GM18519 (cell line): ENCODE measurements around the gene GZMH.
"Not testable (repeated sequence)": the region's sequence is repeated elsewhere in the genome, so short reads cannot be mapped to it uniquely, and the experiment has no call there.

Experiments
- ATAC-seq: cut with Tn5 transposase; IDR thresholded peaks from one replicate; pipeline ENCODE4 v1.9.1; 2021; ENCODE audit warnings: mild to moderate bottlenecking, moderate library complexity; ENCODE audit not compliant: unreplicated experiment, low FRiP score

Gene GZMH

DNA sequence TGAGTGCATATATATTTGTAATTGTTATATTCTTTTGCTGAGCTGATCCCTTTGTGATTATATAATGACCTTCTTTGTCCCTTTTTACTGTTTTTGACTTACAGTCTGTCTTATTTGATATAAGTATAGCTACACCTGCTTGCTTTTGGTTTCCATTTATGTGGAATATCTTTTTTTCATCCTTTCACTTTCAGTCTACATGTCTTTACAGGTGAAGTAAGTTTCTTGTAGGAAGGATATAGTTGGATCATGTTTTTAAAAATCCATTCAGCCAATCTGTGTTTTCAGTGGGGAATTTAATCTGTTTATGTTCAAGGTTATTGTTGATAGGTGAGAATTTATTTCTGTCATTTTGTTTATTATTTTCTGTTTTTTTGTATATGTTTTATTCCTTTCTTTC lies 12.1 kb downstream of the GZMH start:
- no peak for ATAC-seq

DNA sequence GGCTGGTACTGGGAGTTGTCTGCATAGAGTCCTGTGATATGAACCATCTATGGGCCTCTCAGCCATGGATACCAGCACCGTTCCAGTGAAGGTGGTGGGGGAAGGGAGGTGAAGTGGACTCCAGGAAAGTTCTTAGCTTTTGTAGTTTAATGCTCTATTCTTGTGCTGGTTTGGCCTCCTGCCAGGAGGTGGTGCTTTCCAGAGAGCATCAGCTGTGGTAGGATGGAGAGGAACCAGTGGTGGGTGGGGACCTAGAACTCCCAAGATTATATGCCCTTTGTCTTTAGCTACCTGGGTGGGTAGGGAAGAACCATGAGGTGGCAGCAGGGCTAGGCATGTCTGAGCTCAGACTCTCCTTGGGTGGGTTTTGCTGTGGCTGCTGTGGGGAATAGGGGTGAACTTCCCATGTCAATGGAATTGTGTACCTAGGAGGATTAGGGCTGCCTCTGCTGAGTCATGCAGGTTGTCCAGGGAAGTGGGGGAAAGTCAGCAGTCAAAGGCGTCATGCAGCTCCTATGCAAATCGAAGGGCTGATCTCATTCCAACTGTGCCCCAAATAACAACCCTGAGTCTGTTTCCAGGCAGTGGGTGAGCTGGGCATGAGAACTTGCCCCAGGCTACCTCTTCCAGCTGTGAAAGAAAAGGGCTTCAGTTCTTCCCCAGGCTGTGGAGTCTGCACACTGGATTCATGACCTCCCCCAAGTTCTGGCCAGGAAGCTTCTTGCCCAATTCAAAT lies 14.2 kb downstream of the GZMH start:
- ATAC-seq = no peak

DNA sequence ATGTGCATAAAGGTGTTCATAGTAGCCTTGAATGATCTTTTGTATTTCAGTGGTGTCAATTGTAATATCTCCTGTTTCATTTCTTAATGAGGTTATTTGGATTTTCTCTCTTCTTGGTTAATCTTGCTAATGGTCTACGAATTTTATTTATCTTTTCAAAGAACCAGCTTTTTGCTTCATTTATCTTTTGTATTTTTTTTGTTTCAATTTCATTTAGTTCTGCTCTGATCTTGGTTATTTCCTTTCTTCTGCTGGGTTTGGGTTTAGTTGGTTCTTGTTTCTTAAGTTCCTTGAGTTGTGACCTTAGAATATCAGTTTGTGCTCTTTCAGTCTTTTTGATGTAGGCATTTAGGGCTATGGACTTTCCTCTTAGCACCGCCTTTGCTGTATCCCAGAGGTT lies 18.5 kb downstream of the GZMH start:
- ATAC-seq = not testable (repeated sequence)

DNA sequence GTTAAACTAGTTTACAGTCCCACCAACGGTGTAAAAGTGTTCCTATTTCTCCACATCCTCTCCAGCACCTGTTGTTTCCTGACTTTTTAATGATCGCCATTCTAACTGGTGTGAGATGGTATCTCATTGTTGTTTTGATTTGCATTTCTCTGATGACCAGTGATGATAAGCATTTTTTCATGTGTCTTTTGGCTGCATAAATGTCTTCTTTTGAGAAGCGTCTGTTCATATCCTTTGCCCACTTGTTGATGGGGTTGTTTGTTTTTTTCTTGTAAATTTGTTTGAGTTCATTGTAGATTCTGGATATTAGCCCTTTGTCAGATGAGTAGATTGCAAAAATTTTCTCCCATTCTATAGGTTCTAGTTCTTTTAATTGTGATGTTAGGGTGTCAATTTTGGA lies 25.1 kb downstream of the GZMH start:
- ATAC-seq = not testable (repeated sequence)

DNA sequence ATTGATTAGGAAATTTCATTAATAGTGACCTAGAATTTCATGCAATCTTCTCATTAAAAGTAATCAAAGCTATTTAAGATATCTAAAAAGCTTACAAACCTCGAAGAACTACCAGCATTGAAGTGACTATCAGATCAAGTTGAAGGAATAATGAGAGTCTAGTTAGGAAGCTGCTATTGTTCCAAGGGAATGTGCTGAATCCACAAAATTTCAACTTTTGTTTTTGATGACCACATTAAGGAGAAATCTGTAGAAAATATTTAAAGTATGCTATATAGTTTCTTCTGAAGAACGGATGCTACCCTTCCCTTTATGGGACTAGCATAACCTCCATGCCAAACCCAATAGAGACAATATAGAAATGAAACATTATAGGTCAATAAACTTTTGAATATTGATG lies 30.9 kb downstream of the GZMH start:
- ATAC-seq = no peak

DNA sequence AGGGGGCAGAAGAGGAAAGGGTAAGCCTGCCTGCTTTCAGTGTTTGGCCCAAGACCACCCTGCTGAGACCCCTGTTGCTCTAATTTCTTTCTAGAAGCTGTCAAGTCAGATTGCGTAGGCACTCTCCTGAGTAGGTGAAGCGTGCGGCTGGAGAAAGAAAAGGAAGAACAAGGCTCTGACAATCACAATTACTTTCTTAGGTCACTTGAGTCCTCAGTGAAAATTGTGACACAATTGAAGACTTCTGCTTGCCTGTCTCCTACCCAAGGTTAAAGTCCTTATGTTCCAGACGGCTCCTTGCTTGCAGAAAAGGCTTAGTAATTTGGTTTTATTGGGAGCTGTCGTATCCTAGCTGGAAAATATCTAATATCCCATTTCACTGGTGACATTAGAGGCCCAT lies 32.7 kb downstream of the GZMH start:
- no peak for ATAC-seq

DNA sequence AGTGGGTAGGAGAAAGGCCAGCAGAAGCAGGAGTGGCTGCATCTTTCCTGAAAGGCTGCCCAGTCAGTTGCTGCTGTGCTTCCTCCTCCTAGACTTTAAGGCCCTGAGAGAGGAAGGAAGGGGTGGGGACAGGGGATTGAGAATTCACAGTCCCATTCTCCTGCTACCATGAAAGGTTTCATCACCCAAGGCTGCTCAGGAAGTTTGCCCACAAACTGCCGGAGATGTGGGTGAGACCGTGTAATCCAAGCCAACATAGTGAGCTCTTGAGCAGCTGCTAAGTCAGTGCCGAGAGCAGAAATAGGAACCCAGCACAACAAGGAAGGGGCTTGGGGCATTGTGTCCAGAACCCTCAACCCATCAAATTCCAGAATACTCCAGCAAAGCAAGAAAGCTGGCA lies 33.3 kb downstream of the GZMH start, which contains the start of gene CTSG:
Gene CTSG, minus strand, starts transcription at position 69 of the 400 bp plus-strand sequence. Its CDS starts 27 bp downstream, at position 42.
- no peak for ATAC-seq

DNA sequence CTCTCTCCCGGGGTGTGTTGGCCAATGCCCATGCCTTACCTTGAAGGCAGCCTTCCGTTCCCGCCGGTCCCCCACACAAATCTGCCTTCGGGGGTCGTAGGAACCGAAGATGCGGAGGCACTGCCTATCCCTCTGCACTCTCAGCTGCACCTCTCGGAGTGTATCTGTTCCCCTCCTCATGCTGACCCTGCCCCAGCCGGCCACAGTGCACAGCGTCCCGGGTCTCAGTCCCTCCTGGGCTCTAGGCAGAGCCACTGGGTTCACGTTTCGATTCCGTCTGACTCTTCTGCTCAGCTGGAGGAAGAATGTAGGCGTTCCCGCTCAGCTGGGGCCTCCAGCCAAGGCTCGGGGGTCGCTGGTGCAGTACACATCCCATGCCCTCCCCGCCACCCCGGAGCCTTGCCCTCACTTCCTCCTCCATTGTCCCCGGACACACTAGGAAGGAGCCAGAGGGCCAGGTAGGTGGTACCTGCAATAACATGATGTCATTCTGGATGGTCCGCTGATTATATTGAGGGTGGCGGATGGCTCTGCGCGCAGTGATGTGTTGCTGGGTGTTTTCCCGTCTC lies 35.2 kb downstream of the GZMH start:
- no peak for ATAC-seq

DNA sequence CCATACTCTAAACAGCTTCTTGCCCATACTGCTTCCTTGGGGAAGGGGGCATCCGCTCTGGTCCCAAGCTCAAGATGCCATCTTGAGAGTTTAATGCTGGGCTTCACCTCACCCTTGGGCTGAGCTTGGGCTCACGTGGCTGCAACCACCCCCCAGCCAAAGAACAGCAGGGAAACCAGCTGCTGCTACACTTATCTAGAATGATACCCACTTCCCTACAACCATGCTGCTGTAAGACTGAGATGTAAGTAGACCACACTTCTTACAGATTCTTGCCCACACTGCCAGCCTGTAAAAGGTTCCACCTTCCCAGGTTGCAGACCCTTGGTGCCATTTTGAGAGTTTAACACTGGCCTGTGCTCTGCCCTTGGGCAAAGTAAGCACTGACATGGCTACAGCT lies 43.2 kb downstream of the GZMH start:
- no peak for ATAC-seq

DNA sequence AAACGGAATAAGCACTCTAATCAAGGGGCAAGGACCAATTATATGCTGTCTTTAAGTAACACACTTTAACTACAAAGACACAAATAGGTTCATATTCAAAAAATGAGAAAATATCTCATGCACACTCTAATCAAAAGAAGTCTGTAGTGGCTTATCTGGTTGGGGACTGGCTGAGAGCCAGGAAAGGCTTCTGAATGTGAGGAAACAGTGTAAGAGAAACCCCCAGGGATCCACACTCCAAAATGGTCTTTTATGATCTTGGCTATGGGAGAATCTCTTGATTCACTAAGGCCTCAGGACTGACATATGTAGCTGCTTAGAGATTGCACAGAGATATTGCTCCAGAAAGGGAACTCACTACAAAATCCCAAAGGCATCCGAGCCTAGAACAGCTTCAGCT lies 43.7 kb downstream of the GZMH start:
- no peak for ATAC-seq

DNA sequence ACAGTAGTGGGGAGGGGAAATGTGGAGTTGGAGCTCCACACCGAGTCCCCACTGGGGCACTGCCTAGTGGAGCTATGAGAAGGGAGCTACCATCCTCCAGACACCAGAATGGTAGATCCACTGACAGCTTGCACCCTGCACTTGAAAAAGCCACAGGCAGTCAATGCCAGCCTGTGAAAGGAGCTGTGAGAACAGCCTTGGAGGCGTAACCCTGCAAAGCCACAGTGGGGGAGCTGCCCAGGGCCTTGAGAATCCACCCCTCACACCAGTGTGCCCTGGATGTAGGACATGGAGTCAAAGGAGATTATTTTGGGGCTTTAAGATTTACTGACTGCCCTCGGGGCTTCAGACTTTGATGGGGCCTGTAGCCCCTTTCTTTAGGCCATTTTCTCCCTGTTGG lies 46.0 kb downstream of the GZMH start:
- ATAC-seq = no peak

DNA sequence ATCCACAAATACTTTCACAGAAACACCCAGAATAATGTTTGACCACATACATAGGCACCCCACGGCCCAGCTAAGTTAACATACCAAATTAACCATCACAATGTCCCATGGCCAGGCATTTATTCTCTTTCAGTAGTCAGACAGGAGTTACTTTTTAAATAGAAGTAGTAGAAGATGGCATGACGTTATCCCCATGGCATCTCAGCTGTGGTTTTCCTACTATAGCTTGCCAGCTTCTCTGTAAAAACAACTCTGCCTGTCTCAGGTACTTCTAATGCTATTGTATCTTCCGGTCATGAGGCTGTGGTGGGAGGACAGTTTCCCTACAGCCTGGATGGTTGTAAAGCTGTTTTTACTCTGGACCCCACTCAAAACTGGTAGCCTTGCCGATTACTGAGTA lies 52.7 kb downstream of the GZMH start:
- no peak for ATAC-seq
